H1 (cell line): Measurements from ENCODE around the gene PLSCR3. TPM values are rescaled to one million over a fixed set of nuclear protein-coding genes. Genes with fewer than 3 reads are reported as not detected.

Experiments
- CTCF ChIA-PET: fragments of 300-600 bp; sonication (Branson Sonifier 250); formaldehyde crosslinking; loops from one replicate; lab custom pipeline; 2021; ENCODE audit not compliant: partially characterized antibody; lab: Charles Lee
- POLR2A ChIA-PET: fragments of 300-600 bp; sonication (Branson Sonifier 250); formaldehyde crosslinking; loops from one replicate; lab custom pipeline; 2021; ENCODE audit warnings: inconsistent platforms; ENCODE audit not compliant: partially characterized antibody; lab: Charles Lee
- DNase-seq, 2 experiments: peaks; one replicate each; pipeline versions ENCODE4 v3.0.0 to v3.0.0-alpha.2; 2010 to 2022; ENCODE audit warnings: low spot score in 2 of 2, low read depth in 1 of 2, mixed read lengths in 1 of 2
- FAIRE-seq: peaks from 2 replicates; lab custom pipeline; 2011; peaks lifted over from hg19 to GRCh38; lab: Jason Lieb, UNC
- H2AFZ ChIP-seq: 2 replicates; pipeline ENCODE4 v1.8.1; 2012; ENCODE audit warnings: low read length, inconsistent platforms
- H2AK5ac ChIP-seq: 2 replicates; pipeline ENCODE4 v1.6.1; 2013; ENCODE audit warnings: low read depth, low read length
- H2BK120ac ChIP-seq: replicated peaks from 2 replicates; pipeline ENCODE3; 2013; ENCODE audit warnings: low read depth, low read length, inconsistent platforms
- H2BK12ac ChIP-seq: 2 replicates; pipeline ENCODE4 v1.6.1; 2013; ENCODE audit warnings: low read depth, low read length
- H2BK15ac ChIP-seq: 2 replicates; pipeline ENCODE4 v1.6.1; 2013; ENCODE audit warnings: low read length
- H2BK20ac ChIP-seq: 2 replicates; pipeline ENCODE4 v1.6.1; 2013; ENCODE audit warnings: low read length
- H2BK5ac ChIP-seq: 2 replicates; pipeline ENCODE4 v1.6.1; 2013; ENCODE audit warnings: low read depth, low read length
- H3K14ac ChIP-seq: 2 replicates; pipeline ENCODE4 v1.6.1; 2013; ENCODE audit warnings: inconsistent platforms; ENCODE audit not compliant: insufficient read length
- H3K18ac ChIP-seq: 2 replicates; pipeline ENCODE4 v1.6.1; 2013; ENCODE audit warnings: low read length; ENCODE audit errors: extremely low read depth
- H3K23ac ChIP-seq: 2 replicates; pipeline ENCODE4 v1.6.1; 2013; ENCODE audit warnings: inconsistent platforms; ENCODE audit not compliant: insufficient read length
- H3K23me2 ChIP-seq: 2 replicates; pipeline ENCODE4 v1.6.1; 2013; ENCODE audit warnings: low read depth, low read length
- H3K27ac ChIP-seq: 2 replicates; pipeline ENCODE4 v1.6.1; 2011; ENCODE audit warnings: low read depth, low read length, inconsistent platforms
- H3K27me3 ChIP-seq, 4 experiments: replicated peaks in 1 of 4; 1 replicate in 1 of 4; 2 replicates in 3 of 4; pipeline versions ENCODE4 v1.6.1 to v1.8.1; 2011 to 2013; ENCODE audit warnings: low read length in 3 of 4, mild to moderate bottlenecking in 3 of 4, inconsistent platforms in 2 of 4, mixed read lengths in 2 of 4, moderate library complexity in 1 of 4; ENCODE audit not compliant: control insufficient read depth in 3 of 4, insufficient read depth in 3 of 4; ENCODE audit errors: extremely low read depth in 1 of 4
- H3K36me3 ChIP-seq, 4 experiments: 2 replicates each; pipeline versions ENCODE4 v1.6.1 to v1.8.1; 2011 to 2013; ENCODE audit warnings: mild to moderate bottlenecking in 4 of 4, low read length in 3 of 4, moderate library complexity in 2 of 4, control low read depth in 1 of 4, inconsistent platforms in 1 of 4; ENCODE audit not compliant: insufficient read depth in 4 of 4, control insufficient read depth in 2 of 4
- H3K4ac ChIP-seq: replicated peaks from 2 replicates; pipeline ENCODE3; 2013; ENCODE audit warnings: low read length, low read depth, mixed read lengths, inconsistent platforms; ENCODE audit not compliant: insufficient read length
- H3K4me1 ChIP-seq, 4 experiments: replicated peaks in 1 of 4; 1 replicate in 1 of 4; 2 replicates in 3 of 4; pipeline versions ENCODE4 v1.6.1 to v1.8.1; 2011 to 2013; ENCODE audit warnings: low read length in 3 of 4, inconsistent platforms in 2 of 4, mixed read lengths in 1 of 4; ENCODE audit not compliant: insufficient read depth in 4 of 4, control insufficient read depth in 3 of 4
- H3K4me2 ChIP-seq, 2 experiments: 2 replicates each; pipeline versions ENCODE4 v1.6.1 to v1.8.1; 2011 to 2013; ENCODE audit warnings: low read depth in 2 of 2, low read length in 2 of 2, control low read depth in 1 of 2, inconsistent platforms in 1 of 2, mild to moderate bottlenecking in 1 of 2; ENCODE audit not compliant: insufficient read depth in 1 of 2
- H3K4me3 ChIP-seq, 4 experiments: fragments of 200-600, 300-600 bp in 1 of 4; sonication (generic), shearing (Covaris generic), sonication (Bioruptor Twin) in 1 of 4; 2 replicates each; pipeline versions ENCODE4 v1.5.1 to v1.8.1; 2011 to 2016; ENCODE audit warnings: low read length in 4 of 4, low read depth in 3 of 4, control low read depth in 2 of 4, inconsistent platforms in 2 of 4, mild to moderate bottlenecking in 2 of 4, mixed read lengths in 1 of 4, moderate library complexity in 1 of 4; ENCODE audit not compliant: insufficient read depth in 2 of 4; ENCODE audit errors: extremely low read depth in 1 of 4
- H3K56ac ChIP-seq: replicated peaks from 2 replicates; pipeline ENCODE3; 2013; ENCODE audit warnings: low read depth, mild to moderate bottlenecking, mixed read lengths, low read length, inconsistent platforms; ENCODE audit not compliant: insufficient read length
- H3K79me1 ChIP-seq: 2 replicates; pipeline ENCODE4 v1.6.1; 2013; ENCODE audit warnings: low read depth, low read length, control low read depth
- H3K79me2 ChIP-seq, 2 experiments: 2 replicates each; pipeline versions ENCODE4 v1.6.1 to v1.8.1; 2012 to 2013; ENCODE audit warnings: low read length in 2 of 2, mild to moderate bottlenecking in 2 of 2, inconsistent platforms in 1 of 2; ENCODE audit not compliant: insufficient read depth in 2 of 2, control insufficient read depth in 1 of 2
- H3K9ac ChIP-seq, 4 experiments: replicated peaks in 1 of 4; 1 replicate in 1 of 4; 2 replicates in 3 of 4; pipeline versions ENCODE4 v1.6.1 to v1.8.1; 2011 to 2013; ENCODE audit warnings: low read depth in 3 of 4, low read length in 3 of 4, control low read depth in 2 of 4, mild to moderate bottlenecking in 2 of 4, moderate library complexity in 2 of 4, inconsistent platforms in 1 of 4; ENCODE audit errors: extremely low read depth in 1 of 4
- H3K9me3 ChIP-seq, 2 experiments: 2 replicates each; pipeline versions ENCODE4 v1.6.1 to v1.8.1; 2012 to 2013; ENCODE audit warnings: mild to moderate bottlenecking in 2 of 2, moderate library complexity in 2 of 2, control low read depth in 1 of 2, inconsistent platforms in 1 of 2, low read depth in 1 of 2, low read length in 1 of 2, mixed read lengths in 1 of 2; ENCODE audit not compliant: insufficient read depth in 2 of 2
- H4K20me1 ChIP-seq, 2 experiments: replicated peaks in 1 of 2; 2 replicates each; pipeline versions ENCODE3 to v1.8.1; 2011 to 2013; ENCODE audit warnings: inconsistent platforms in 2 of 2, low read length in 2 of 2, mild to moderate bottlenecking in 1 of 2; ENCODE audit not compliant: insufficient read depth in 2 of 2, control insufficient read depth in 1 of 2
- H4K5ac ChIP-seq: 2 replicates; pipeline ENCODE4 v1.6.1; 2013; ENCODE audit warnings: low read length, low read depth, mixed read lengths, inconsistent platforms; ENCODE audit not compliant: insufficient read length
- H4K8ac ChIP-seq: 2 replicates; pipeline ENCODE4 v1.8.0; 2013; ENCODE audit warnings: mild to moderate bottlenecking, moderate library complexity, low read length, inconsistent platforms; ENCODE audit not compliant: insufficient read depth; ENCODE audit errors: extremely low read depth
- H4K91ac ChIP-seq: replicated peaks from 2 replicates; pipeline ENCODE3; 2013; ENCODE audit warnings: low read length, mixed read lengths, inconsistent platforms; ENCODE audit not compliant: insufficient read length
- BCL11A ChIP-seq, 2 experiments: IDR thresholded peaks; one replicate each; pipeline ENCODE4 v1.6.1; 2011; ENCODE audit warnings: low read depth in 2 of 2, low read length in 2 of 2, mild to moderate bottlenecking in 2 of 2
- GTF2F1 ChIP-seq: IDR thresholded peaks from 2 replicates; pipeline ENCODE4 v1.6.1; 2012; ENCODE audit warnings: low read depth, low read length, improper control_type of control experiment, borderline replicate concordance
- WGBS, 2 experiments: shearing (Covaris generic) in 1 of 2; methylation state at CpG; one replicate each; pipeline versions ENCODE4 v1.1.6 to v1.1.7; 2013 to 2015; ENCODE audit warnings: low lambda C conversion rate in 2 of 2, mixed read lengths in 2 of 2, inconsistent platforms in 1 of 2, low coverage in 1 of 2, missing lambda C conversion rate in 1 of 2; ENCODE audit not compliant: insufficient replicate concordance in 2 of 2, insufficient coverage in 1 of 2, insufficient read length in 1 of 2; ENCODE audit errors: extremely low coverage in 1 of 2, missing lambda C conversion rate in 1 of 2; 5-methylcytosine and 5-hydroxymethylcytosine counted together
- polyA plus RNA-seq, 7 experiments: library from polyadenylated mRNA; depleted of rRNA in 3 of 7; stranded (reverse) in 5 of 7; unstranded in 2 of 7; fragments of >200 nt in 5 of 7; fragments of 200-250 nt in 2 of 7; gene quantifications; 1 replicate in 5 of 7; 2 replicates in 1 of 7; 4 replicates in 1 of 7; pipeline versions ENCODE4 v1.2.1 to v1.2.3, GENCODE V29; 2011 to 2013; ENCODE audit warnings: missing spikeins in 2 of 7, mixed read lengths in 2 of 7
- total RNA-seq: library from RNA; stranded (reverse); fragmentation: NEBNext Ultra II Directional; extraction: Animal tissue kit (Norgen Biotek cat#: 25700); gene quantifications from 2 replicates; pipeline ENCODE4 v1.2.1, GENCODE V29; 2021

The PLSCR3 gene
- total and polyA plus RNA-seq, 2 of the 8 experiments (the other 6 are each of a cell fraction or from before 2014, with no cell fraction given): 36.1 to 38.7 TPM

GRCh38 chr17:7413346-7413985, 19.1 kb upstream of the PLSCR3 start:
- H2BK15ac ChIP-seq: no peak overlapping the region
- H2BK12ac ChIP-seq: no peak overlapping the region

More at GRCh38 chr17:7413346-7413985, 19.1 kb upstream of the PLSCR3 start:
- no peak overlapping the region for H3K4me3 ChIP-seq
- no peak overlapping the region for H3K14ac ChIP-seq
- peaks cover 2 to 44% (median 25%) of the 10 kb centered on the region in 4 experiments; a peak in 6 of 8 replicates for H3K36me3 ChIP-seq
- H3K9ac ChIP-seq: no peak overlapping the region
- no peak for FAIRE-seq
- H4K20me1 ChIP-seq: peaks cover 2 to 19% of the 10 kb centered on the region in 2 experiments
- no peak for TF ChIP-seq GTF2F1
- no peak for TF ChIP-seq BCL11A (IDR thresholded peaks at IDR 0.05; ENCODE audit: low read depth in 2 of 2, low read length in 2 of 2)
- DNase-seq: no peak
- WGBS, 2 experiments: 92% methylated on average over 6 of the region's 6 CpGs; no CpG with 5 or more reads in 1 of the 2 experiments
- H4K5ac ChIP-seq: no peak overlapping the region
- H3K4ac ChIP-seq: no peak overlapping the region
- POLR2A ChIA-PET: interaction anchor here (0.6 to 2.3 kb wide), 7 partner anchors 9 to 83 kb away, joined by 3 to 11 read pairs (median 4); partner anchors contain the start of genes TMEM102 and TMEM256
- H3K18ac ChIP-seq: no peak overlapping the region
- 0 out of 2 replicates have a peak, but pooled peaks cover 2% of the 10 kb centered on the region for H3K79me1 ChIP-seq
- H2BK20ac ChIP-seq: no peak overlapping the region
- H3K27me3 ChIP-seq: no peaks in the 10 kb centered on the region
- no peak overlapping the region for H3K27ac ChIP-seq
- no peak overlapping the region for H4K8ac ChIP-seq
- H3K56ac ChIP-seq: no peak overlapping the region
- CTCF ChIA-PET: interaction anchor here (0.6 to 2.4 kb wide), 5 partner anchors 9 to 60 kb away, joined by 3 to 6 read pairs (median 4); no protein-coding TSS in a partner anchor
- H2BK120ac ChIP-seq: no peak overlapping the region
- H3K23me2 ChIP-seq: peaks cover 5% of the 10 kb centered on the region; the same call in 1 of the 2 replicates
- no peak overlapping the region for H2AFZ ChIP-seq
- no peak overlapping the region for H3K4me2 ChIP-seq
- no peak overlapping the region for H2BK5ac ChIP-seq
- no peak overlapping the region for H4K91ac ChIP-seq
- no peak overlapping the region for H2AK5ac ChIP-seq
- no peaks in the 10 kb centered on the region for H3K9me3 ChIP-seq
- H3K4me1 ChIP-seq: peaks cover 0 to 10% (median 6%) of the 10 kb centered on the region in 4 experiments; a peak in 6 of 7 replicates
- no peaks in the 10 kb centered on the region for H3K79me2 ChIP-seq
- no peak overlapping the region for H3K23ac ChIP-seq
